ENCODE data around the gene FRYL. TPM values are rescaled to one million over a fixed set of nuclear protein-coding genes. Genes with fewer than 3 reads are reported as not detected.

The FRYL gene
- total RNA-seq, 2 experiments from 2014 or later, result 85.4 to 88.5 TPM

DNA sequence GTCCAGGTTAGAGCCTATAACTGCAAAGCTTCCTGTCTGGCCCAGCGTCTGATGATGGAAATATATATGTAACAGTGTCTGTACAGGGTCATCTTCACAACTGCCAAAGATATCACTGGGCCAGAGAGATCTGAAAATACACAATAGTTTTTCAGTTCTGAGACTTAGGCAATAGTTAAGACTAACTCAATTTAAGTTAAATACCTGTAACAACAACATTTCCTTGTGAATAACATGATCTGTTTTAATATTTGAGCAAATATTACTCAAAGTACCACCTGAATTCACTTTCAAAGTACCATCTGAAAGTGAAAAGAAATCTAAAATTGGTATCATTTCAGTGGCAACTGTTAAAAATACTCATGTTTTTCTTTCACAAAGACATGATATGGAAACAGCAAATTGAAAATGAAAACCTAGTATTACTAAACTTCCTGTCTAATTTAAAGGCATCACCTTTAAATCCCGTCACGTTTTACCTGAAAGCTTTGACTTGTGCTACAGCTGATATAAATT is 280.5 kb downstream of the FRYL start:
- Histone ChIP-seq H3K79me2 (ENCODE audit: insufficient read depth, low read depth, low read length) (no peaks in the 10 kb centered on the region), H4K20me1 (ENCODE audit: insufficient read depth, low read length) (no peaks in the 10 kb centered on the region), H3K9me2 (ENCODE audit: insufficient read depth, low read length) (no peaks in the 10 kb centered on the region), H2AFZ (ENCODE audit: low read length) (no peak overlapping the region), H3K27ac (ENCODE audit: low read depth, low read length, poor library complexity, severe bottlenecking) (no peak overlapping the region), H3K9me3 (ENCODE audit: low read length) (no peaks in the 10 kb centered on the region), H3K4me1 (ENCODE audit: insufficient read depth, low read length, poor library complexity, severe bottlenecking) (no peaks in the 10 kb centered on the region), H3K4me3 (ENCODE audit: low read depth, low read length, poor library complexity, severe bottlenecking) (no peak overlapping the region), H3K4me2 (ENCODE audit: low read length) (no peak overlapping the region), H3K36me3 (ENCODE audit: insufficient read depth, low read length) (peaks cover 36% of the 10 kb centered on the region)
- DNase-seq (ENCODE audit: low spot score), result no peak
- ChIA-PET POLR2A (interaction anchor here (0.7 kb wide), 2 partner anchors 431 to 1015 kb away, joined by 3 to 5 read pairs; partner anchors contain the start of gene ATP10D), CTCF (ENCODE audit: unreplicated experiment) (no interaction called here)
- intact Hi-C loops (cut with micrococcal nuclease; ENCODE audit: unreplicated experiment), result no loop called here
- no TSS peak for BruUV-seq (replicated peaks)
- TF ChIP-seq EZH2phosphoT487 (IDR thresholded peaks at IDR 0.05; ENCODE audit: borderline replicate concordance, low read depth, low read length), result no peak
- TF ChIP-seq, protein P1, sequence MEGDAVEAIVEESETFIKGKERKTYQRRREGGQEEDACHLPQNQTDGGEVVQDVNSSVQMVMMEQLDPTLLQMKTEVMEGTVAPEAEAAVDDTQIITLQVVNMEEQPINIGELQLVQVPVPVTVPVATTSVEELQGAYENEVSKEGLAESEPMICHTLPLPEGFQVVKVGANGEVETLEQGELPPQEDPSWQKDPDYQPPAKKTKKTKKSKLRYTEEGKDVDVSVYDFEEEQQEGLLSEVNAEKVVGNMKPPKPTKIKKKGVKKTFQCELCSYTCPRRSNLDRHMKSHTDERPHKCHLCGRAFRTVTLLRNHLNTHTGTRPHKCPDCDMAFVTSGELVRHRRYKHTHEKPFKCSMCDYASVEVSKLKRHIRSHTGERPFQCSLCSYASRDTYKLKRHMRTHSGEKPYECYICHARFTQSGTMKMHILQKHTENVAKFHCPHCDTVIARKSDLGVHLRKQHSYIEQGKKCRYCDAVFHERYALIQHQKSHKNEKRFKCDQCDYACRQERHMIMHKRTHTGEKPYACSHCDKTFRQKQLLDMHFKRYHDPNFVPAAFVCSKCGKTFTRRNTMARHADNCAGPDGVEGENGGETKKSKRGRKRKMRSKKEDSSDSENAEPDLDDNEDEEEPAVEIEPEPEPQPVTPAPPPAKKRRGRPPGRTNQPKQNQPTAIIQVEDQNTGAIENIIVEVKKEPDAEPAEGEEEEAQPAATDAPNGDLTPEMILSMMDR (conservative IDR thresholded peaks at IDR 0.05; ENCODE audit: low read length), result no peak

DNA sequence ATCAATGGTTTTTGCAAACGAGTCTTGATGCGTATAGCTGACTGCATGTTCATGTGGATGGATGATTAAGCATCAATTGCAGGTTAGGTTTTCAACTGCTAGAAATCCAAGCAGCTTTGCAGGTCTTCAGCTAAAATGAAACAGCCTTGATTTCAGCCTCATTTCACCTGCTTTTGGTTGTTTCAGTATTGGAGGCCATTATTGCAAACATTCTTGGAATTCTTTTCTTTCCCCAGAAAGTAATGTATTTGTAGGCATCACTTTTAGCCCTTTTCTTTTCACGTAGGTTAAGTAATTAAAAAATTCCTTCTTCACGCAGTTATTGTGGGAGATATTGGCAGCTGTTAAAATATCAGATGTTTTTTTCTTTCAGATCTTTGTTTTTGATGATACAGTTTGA is 281.2 kb downstream of the FRYL start:
- no TSS peak for BruUV-seq (replicated peaks)
- Histone ChIP-seq H3K4me2 (ENCODE audit: low read length) (no peak overlapping the region), H2AFZ (ENCODE audit: low read length) (no peak overlapping the region), H3K4me1 (ENCODE audit: insufficient read depth, low read length, poor library complexity, severe bottlenecking) (no peaks in the 10 kb centered on the region), H3K79me2 (ENCODE audit: insufficient read depth, low read depth, low read length) (no peaks in the 10 kb centered on the region), H3K36me3 (ENCODE audit: insufficient read depth, low read length) (peaks cover 33% of the 10 kb centered on the region), H3K9me2 (ENCODE audit: insufficient read depth, low read length) (no peaks in the 10 kb centered on the region), H3K4me3 (ENCODE audit: low read depth, low read length, poor library complexity, severe bottlenecking) (no peak overlapping the region), H3K27ac (ENCODE audit: low read depth, low read length, poor library complexity, severe bottlenecking) (no peak overlapping the region), H3K9me3 (ENCODE audit: low read length) (no peaks in the 10 kb centered on the region), H4K20me1 (ENCODE audit: insufficient read depth, low read length) (no peaks in the 10 kb centered on the region)
- TF ChIP-seq, protein P1 (conservative IDR thresholded peaks at IDR 0.05; ENCODE audit: low read length), result no peak
- TF ChIP-seq EZH2phosphoT487 (IDR thresholded peaks at IDR 0.05; ENCODE audit: borderline replicate concordance, low read depth, low read length), result no peak
- DNase-seq (ENCODE audit: low spot score), result no peak
- POLR2A ChIA-PET, result no interaction called here
- intact Hi-C loops (cut with micrococcal nuclease; ENCODE audit: unreplicated experiment), result no loop called here
- CTCF ChIA-PET (ENCODE audit: unreplicated experiment), result no interaction called here

DNA sequence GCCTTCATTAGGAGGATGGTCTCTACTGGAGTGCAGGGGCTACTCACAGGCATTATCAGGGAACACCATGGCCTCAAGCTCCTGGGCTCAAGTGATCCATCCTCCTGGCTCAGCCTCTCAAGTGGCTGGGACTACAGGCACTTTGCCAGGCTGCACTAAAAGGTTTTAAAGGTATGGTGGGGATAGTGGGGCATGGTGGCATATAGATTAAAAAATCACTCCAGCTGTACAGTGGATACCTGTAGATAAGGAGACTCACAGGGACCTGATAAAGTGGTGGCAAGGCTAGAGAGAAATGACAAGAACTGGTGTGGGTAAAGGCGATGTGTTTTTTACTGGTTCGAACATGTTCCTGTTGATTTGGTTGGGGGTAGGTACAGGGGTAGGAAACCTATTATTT is 284.1 kb downstream of the FRYL start:
- Histone ChIP-seq H3K27ac (ENCODE audit: low read depth, low read length, poor library complexity, severe bottlenecking) (no peak overlapping the region), H2AFZ (ENCODE audit: low read length) (no peak overlapping the region), H3K36me3 (ENCODE audit: insufficient read depth, low read length) (peaks cover 18% of the 10 kb centered on the region; the same call in 1 of the 2 replicates), H3K9me3 (ENCODE audit: low read length) (no peaks in the 10 kb centered on the region), H3K4me3 (ENCODE audit: low read depth, low read length, poor library complexity, severe bottlenecking) (no peak overlapping the region), H3K4me2 (ENCODE audit: low read length) (no peak overlapping the region), H3K79me2 (ENCODE audit: insufficient read depth, low read depth, low read length) (no peaks in the 10 kb centered on the region), H4K20me1 (ENCODE audit: insufficient read depth, low read length) (no peaks in the 10 kb centered on the region), H3K9me2 (ENCODE audit: insufficient read depth, low read length) (no peaks in the 10 kb centered on the region), H3K4me1 (ENCODE audit: insufficient read depth, low read length, poor library complexity, severe bottlenecking) (no peaks in the 10 kb centered on the region)
- DNase-seq (ENCODE audit: low spot score), result no peak
- no TSS peak for BruUV-seq (replicated peaks)
- POLR2A ChIA-PET, result no interaction called here
- intact Hi-C loops (cut with micrococcal nuclease; ENCODE audit: unreplicated experiment), result no loop called here
- TF ChIP-seq EZH2phosphoT487 (IDR thresholded peaks at IDR 0.05; ENCODE audit: borderline replicate concordance, low read depth, low read length), result no peak
- CTCF ChIA-PET (ENCODE audit: unreplicated experiment), result no interaction called here

Data from OCI-LY7 (cell line).